NCI-H1105 treated with DMSO at 0.1 percent for 48 hours (cell line): ENCODE results near the gene COL4A4.
"Not testable (repeated sequence)": the region's sequence is repeated elsewhere in the genome, so short reads cannot be mapped to it uniquely, and the experiment has no call there.

Experiments
- DNase-seq: peaks from one replicate; lab custom pipeline; 2025; lab: John Stamatoyannopoulos, UW

Gene COL4A4

GRCh38 chr2:227163998-227164762 is at the start of gene COL4A4, which contains the start of gene COL4A3:
TSS of gene COL4A4 (minus strand) at chr2:227164205. CDS start at chr2:227147483, 16,722 bp downstream.
TSS of gene COL4A3 (plus strand) at chr2:227164624. CDS start at chr2:227164727, 103 bp downstream.
- peak; percentile 59 for DNase-seq

GRCh38 chr2:227207573-227207972 is 43.6 kb upstream of the COL4A4 start:
- DNase-seq, result no peak

- no peak for DNase-seq
Measured at GRCh38 chr2:227206406-227206805, 42.4 kb upstream of the COL4A4 start.

GRCh38 chr2:227205701-227206100 is 41.7 kb upstream of the COL4A4 start:
- DNase-seq, result no peak

- no peak for DNase-seq
Measured at GRCh38 chr2:227204452-227204851, 40.4 kb upstream of the COL4A4 start.

- DNase-seq, result no peak
Measured at GRCh38 chr2:227201771-227202170, 37.8 kb upstream of the COL4A4 start.

- DNase-seq, result no peak
Measured at GRCh38 chr2:227198866-227199265, 34.9 kb upstream of the COL4A4 start.

- DNase-seq, result no peak
Measured at GRCh38 chr2:227194219-227194618, 30.2 kb upstream of the COL4A4 start.

GRCh38 chr2:227192491-227192890 is 28.5 kb upstream of the COL4A4 start:
- DNase-seq, result no peak

- DNase-seq, result no peak
Measured at GRCh38 chr2:227191367-227191766, 27.4 kb upstream of the COL4A4 start.

GRCh38 chr2:227188292-227188691 is 24.3 kb upstream of the COL4A4 start:
- DNase-seq, result no peak

- no peak for DNase-seq
Measured at GRCh38 chr2:227186751-227187150, 22.7 kb upstream of the COL4A4 start.

GRCh38 chr2:227185615-227186232 is 21.7 kb upstream of the COL4A4 start:
- DNase-seq, result no peak

- DNase-seq, result no peak
Measured at GRCh38 chr2:227183657-227184367, 19.8 kb upstream of the COL4A4 start.

GRCh38 chr2:227182765-227183164 is 18.8 kb upstream of the COL4A4 start:
- no peak for DNase-seq

- no peak for DNase-seq
Measured at GRCh38 chr2:227180770-227181169, 16.8 kb upstream of the COL4A4 start.

- DNase-seq, result no peak
Measured at GRCh38 chr2:227179988-227180685, 16.1 kb upstream of the COL4A4 start.

- no peak for DNase-seq
Measured at GRCh38 chr2:227177592-227178336, 13.8 kb upstream of the COL4A4 start.

GRCh38 chr2:227171779-227172178 is 7.8 kb upstream of the COL4A4 start:
- DNase-seq, result not testable (repeated sequence)

GRCh38 chr2:227164763-227165291 is 822 bp upstream of the COL4A4 start:
- DNase-seq, result no peak

GRCh38 chr2:227163485-227163997 is 464 bp downstream of the COL4A4 start:
- DNase-seq, result no peak
